Activated CD8-positive, alpha-beta memory T cell treated with anti-CD3 and anti-CD28 coated beads for 36 hours (primary cell): ENCODE data around the gene SPTBN4. TPM values are rescaled to one million over a fixed set of nuclear protein-coding genes. Genes with fewer than 3 reads are reported as not detected.

Experiments used
- CTCF ChIA-PET: fragments of 350-600 bp; sonication (Branson Sonifier 250); formaldehyde crosslinking; loops from one replicate; lab custom pipeline; 2021; ENCODE audit warnings: antibody characterized with exemption; lab: Charles Lee
- POLR2A ChIA-PET: fragments of 350-600 bp; sonication (Branson Sonifier 250); formaldehyde crosslinking; loops from one replicate; lab custom pipeline; 2021; ENCODE audit warnings: antibody characterized with exemption; lab: Charles Lee
- total RNA-seq, 2 experiments: library from RNA; stranded (reverse); gene quantifications; one replicate each; pipeline ENCODE4 v1.2.3, GENCODE V29; 2021

SPTBN4 gene
- total RNA-seq, 2 experiments from 2014 or later, result 0.40 to 0.92 TPM

- ChIA-PET POLR2A (interaction anchor here (1.0 to 1.7 kb wide), 3 partner anchors 21 to 141 kb away, joined by 3 to 6 read pairs (median 3); partner anchors contain the start of genes ACTMAP and SNRPA), CTCF (interaction anchor here (0.6 to 12.0 kb wide), 5 partner anchors 10 to 1176 kb away, joined by 3 to 69 read pairs (median 3); no protein-coding TSS in a partner anchor)
Measured at GRCh38 chr19:40609561-40610395, 143.0 kb downstream of the SPTBN4 start.

GRCh38 chr19:40610396-40611064, 143.7 kb downstream of the SPTBN4 start:
- ChIA-PET CTCF (interaction anchor here (1.0 to 3.4 kb wide), 2 partner anchors 11 to 24 kb away, joined by 3 to 17 read pairs; no protein-coding TSS in a partner anchor), POLR2A (interaction anchor here (1.0 to 1.7 kb wide), 3 partner anchors 20 to 140 kb away, joined by 3 to 6 read pairs (median 3); partner anchors contain the start of genes ACTMAP and SNRPA)

- ChIA-PET POLR2A (no interaction called here), CTCF (interaction anchor here (3.4 kb wide), 1 partner anchor 12 kb away, joined by 17 read pairs; no protein-coding TSS in a partner anchor)
Measured at GRCh38 chr19:40611096-40611495, 144.3 kb downstream of the SPTBN4 start.

GRCh38 chr19:40611900-40612698, 145.3 kb downstream of the SPTBN4 start:
- ChIA-PET POLR2A (no interaction called here), CTCF (interaction anchor here (1.5 kb wide), 1 partner anchor 12 kb away, joined by 6 read pairs; the partner anchor contains the start of gene LTBP4)

GRCh38 chr19:40612831-40613689, 146.3 kb downstream of the SPTBN4 start:
- ChIA-PET POLR2A (interaction anchor here (0.5 to 3.2 kb wide), 4 partner anchors 8 to 190 kb away, joined by 3 to 28 read pairs (median 4); no protein-coding TSS in a partner anchor), CTCF (interaction anchor here (0.6 to 1.5 kb wide), 5 partner anchors 10 to 1683 kb away, joined by 3 to 9 read pairs (median 6); partner anchors contain the start of gene LTBP4)

GRCh38 chr19:40613690-40614621, 147.2 kb downstream of the SPTBN4 start:
- CTCF ChIA-PET, result interaction anchor here (0.6 to 3.0 kb wide), 9 partner anchors 9 to 1684 kb away, joined by 3 to 22 read pairs (median 6); partner anchors contain the start of gene LTBP4
- POLR2A ChIA-PET, result interaction anchor here (0.6 to 3.2 kb wide), 3 partner anchors 9 to 189 kb away, joined by 3 to 28 read pairs (median 5); no protein-coding TSS in a partner anchor

- ChIA-PET CTCF (interaction anchor here (0.7 to 3.0 kb wide), 6 partner anchors 10 to 194 kb away, joined by 3 to 22 read pairs (median 6); no protein-coding TSS in a partner anchor), POLR2A (interaction anchor here (0.6 to 3.2 kb wide), 2 partner anchors 10 to 215 kb away, joined by 3 to 28 read pairs; no protein-coding TSS in a partner anchor)
Measured at GRCh38 chr19:40614622-40615411, 148.0 kb downstream of the SPTBN4 start.

GRCh38 chr19:40616178-40616577, 149.4 kb downstream of the SPTBN4 start:
- ChIA-PET CTCF (interaction anchor here (1.1 to 3.0 kb wide), 4 partner anchors 11 to 93 kb away, joined by 3 to 22 read pairs (median 11); no protein-coding TSS in a partner anchor), POLR2A (interaction anchor here (0.7 kb wide), 2 partner anchors 8 to 11 kb away, joined by 3 read pairs; no protein-coding TSS in a partner anchor)

GRCh38 chr19:40616941-40617340, 150.1 kb downstream of the SPTBN4 start:
- POLR2A ChIA-PET, result interaction anchor here (0.7 kb wide), 1 partner anchor 9 kb away, joined by 3 read pairs; no protein-coding TSS in a partner anchor
- CTCF ChIA-PET, result interaction anchor here (3.0 kb wide), 1 partner anchor 17 kb away, joined by 22 read pairs; no protein-coding TSS in a partner anchor

GRCh38 chr19:40617961-40618360, 151.2 kb downstream of the SPTBN4 start:
- ChIA-PET POLR2A (no interaction called here), CTCF (interaction anchor here (0.6 kb wide), 1 partner anchor 249 kb away, joined by 3 read pairs; no protein-coding TSS in a partner anchor)

- POLR2A ChIA-PET, result interaction anchor here (0.7 kb wide), 1 partner anchor 930 kb away, joined by 5 read pairs; no protein-coding TSS in a partner anchor
- CTCF ChIA-PET, result interaction anchor here (1.3 to 7.4 kb wide), 2 partner anchors 15 kb away, joined by 4 to 57 read pairs; no protein-coding TSS in a partner anchor
Measured at GRCh38 chr19:40619333-40620160, 152.7 kb downstream of the SPTBN4 start.

- ChIA-PET POLR2A (interaction anchor here (0.7 kb wide), 2 partner anchors 204 to 929 kb away, joined by 3 to 5 read pairs; no protein-coding TSS in a partner anchor), CTCF (interaction anchor here (7.4 kb wide), 1 partner anchor 14 kb away, joined by 57 read pairs; no protein-coding TSS in a partner anchor)
Measured at GRCh38 chr19:40620161-40620485, 153.3 kb downstream of the SPTBN4 start.

- POLR2A ChIA-PET, result interaction anchor here (0.6 to 0.7 kb wide), 2 partner anchors 51 to 213 kb away, joined by 3 to 5 read pairs; no protein-coding TSS in a partner anchor
- CTCF ChIA-PET, result interaction anchor here (1.3 to 7.4 kb wide), 2 partner anchors 13 to 16 kb away, joined by 3 to 57 read pairs; no protein-coding TSS in a partner anchor
Measured at GRCh38 chr19:40621283-40621682, 154.5 kb downstream of the SPTBN4 start.
